ENCODE measurements around the gene GJD3. TPM values are rescaled to one million over a fixed set of nuclear protein-coding genes. Genes with fewer than 3 reads are reported as not detected.

GJD3 gene
- total and polyA plus RNA-seq, 9 of the 15 experiments (the other 6 are each of a cell fraction or from before 2014, with no cell fraction given), result 0.17 to 0.38 TPM; not detected in 7

GRCh38 chr17:40374821-40375498 is 10.4 kb upstream of the GJD3 start:
- no peak overlapping the region for H3K4me3 ChIP-seq
- H3K9me3 ChIP-seq (replicated peaks; ENCODE audit: control insufficient read depth, insufficient read depth, low read depth, low read length), result no peaks in the 10 kb centered on the region; the same call in 1 of the 2 replicates
- POLR2A ChIA-PET, result interaction anchor here (0.6 to 1.3 kb wide), 3 partner anchors 9 to 362 kb away, joined by 3 to 4 read pairs (median 4); no protein-coding TSS in a partner anchor
- no peak overlapping the region for H3K9ac ChIP-seq (ENCODE audit: insufficient read depth in 1 of 2, low read depth in 2 of 2, low read length in 2 of 2)
- FAIRE-seq, result no peak
- H3K4me2 ChIP-seq (ENCODE audit: insufficient read depth, low read length), result no peak overlapping the region
- no peaks in the 10 kb centered on the region for H3K9me1 ChIP-seq (ENCODE audit: control insufficient read depth, insufficient read depth, low read length)
- intact Hi-C loops (cut with micrococcal nuclease) (no loop called here), in situ Hi-C loops (cut with MboI) (no loop called here)
- H2AFZ ChIP-seq (ENCODE audit: low read depth, low read length), result no peak overlapping the region
- peaks cover 5 to 8% of the 10 kb centered on the region in 2 experiments; a peak in 4 of 5 replicates for H3K4me1 ChIP-seq (replicated peaks in 1 of 2; ENCODE audit: control insufficient read depth in 2 of 2, insufficient read depth in 2 of 2, low read length in 2 of 2)
- CTCF ChIA-PET (ENCODE audit: low intra/inter-chr PET ratio), result no interaction called here
- no peak for DNase-seq (ENCODE audit: extremely low read depth in 1 of 4, low spot score in 3 of 4)
- H3K27ac ChIP-seq (ENCODE audit: extremely low read depth, low read depth, low read length), result no peak overlapping the region
- WGBS (ENCODE audit: insufficient coverage, low coverage, missing lambda C conversion rate), result 57% methylated on average over 14 of the region's 14 CpGs
- no peaks in the 10 kb centered on the region for H3K36me3 ChIP-seq (ENCODE audit: control insufficient read depth, insufficient read depth, low read length)
- no peaks in the 10 kb centered on the region for H3K79me2 ChIP-seq (ENCODE audit: control insufficient read depth, insufficient read depth, low read length)
- no TSS peak for BruUV-seq (replicated peaks)
- no peaks in the 10 kb centered on the region for H4K20me1 ChIP-seq (replicated peaks; ENCODE audit: control insufficient read depth, insufficient read depth, low read length)
- no peak for ATAC-seq
- no peaks in the 10 kb centered on the region for H3K27me3 ChIP-seq (ENCODE audit: control insufficient read depth in 2 of 2, insufficient read depth in 2 of 2, low read length in 2 of 2)
- TF ChIP-seq HNRNPK (IDR thresholded peaks at IDR 0.05; ENCODE audit: low read depth, low read length, poor library complexity, severe bottlenecking) (no peak), RFX1 (IDR thresholded peaks at IDR 0.05) (peak; percentile 80), PKNOX1 (IDR thresholded peaks at IDR 0.05) (peak; percentile 66)

- in situ Hi-C loops (cut with MboI) (no loop called here), intact Hi-C loops (cut with micrococcal nuclease) (no loop called here)
- Histone ChIP-seq H3K27ac (ENCODE audit: extremely low read depth, low read depth, low read length) (no peak overlapping the region), H3K9me1 (ENCODE audit: control insufficient read depth, insufficient read depth, low read length) (no peaks in the 10 kb centered on the region), H3K79me2 (ENCODE audit: control insufficient read depth, insufficient read depth, low read length) (no peaks in the 10 kb centered on the region), H3K9me3 (replicated peaks; ENCODE audit: control insufficient read depth, insufficient read depth, low read depth, low read length) (no peaks in the 10 kb centered on the region; the same call in 1 of the 2 replicates), H4K20me1 (replicated peaks; ENCODE audit: control insufficient read depth, insufficient read depth, low read length) (no peaks in the 10 kb centered on the region), H3K9ac (ENCODE audit: insufficient read depth in 1 of 2, low read depth in 2 of 2, low read length in 2 of 2) (no peak overlapping the region), H3K4me1 (replicated peaks in 1 of 2; ENCODE audit: control insufficient read depth in 2 of 2, insufficient read depth in 2 of 2, low read length in 2 of 2) (peaks cover 4 to 8% of the 10 kb centered on the region in 2 experiments; a peak in 3 of 5 replicates), H3K36me3 (ENCODE audit: control insufficient read depth, insufficient read depth, low read length) (no peaks in the 10 kb centered on the region), H3K27me3 (ENCODE audit: control insufficient read depth in 2 of 2, insufficient read depth in 2 of 2, low read length in 2 of 2) (no peaks in the 10 kb centered on the region), H2AFZ (ENCODE audit: low read depth, low read length) (no peak overlapping the region), H3K4me2 (ENCODE audit: insufficient read depth, low read length) (no peak overlapping the region), H3K4me3 (no peak overlapping the region)
- CTCF ChIA-PET (ENCODE audit: low intra/inter-chr PET ratio), result no interaction called here
- DNase-seq (ENCODE audit: extremely low read depth in 1 of 4, low spot score in 3 of 4) (no peak), FAIRE-seq (no peak), ATAC-seq (no peak)
- no TSS peak for BruUV-seq (replicated peaks)
- POLR2A ChIA-PET, result interaction anchor here (0.6 kb wide), 1 partner anchor 42 kb away, joined by 3 read pairs; no protein-coding TSS in a partner anchor
- WGBS (ENCODE audit: insufficient coverage, low coverage, missing lambda C conversion rate), result 23% methylated on average over 8 of the region's 8 CpGs
- TF ChIP-seq ATF6 (CRISPR knock-in tag; IDR thresholded peaks at IDR 0.05) (no peak), ZNF695 (CRISPR knock-in tag; IDR thresholded peaks at IDR 0.05) (no peak), MCM2 (IDR thresholded peaks at IDR 0.05; ENCODE audit: low read depth) (no peak), HINFP (tag; conservative IDR thresholded peaks at IDR 0.05; ENCODE audit: low read depth) (no peak), ZNF766 (CRISPR knock-in tag; conservative IDR thresholded peaks at IDR 0.05) (no peak)
Measured at GRCh38 chr17:40373999-40374398, 9.5 kb upstream of the GJD3 start.

All from K562 (cell line).